B cell (primary cell): ENCODE results near the gene AIM2. TPM values are rescaled to one million over a fixed set of nuclear protein-coding genes. Genes with fewer than 3 reads are reported as not detected.
A peak's percentile ranks its signal among the peaks of the same experiment; 100 is the strongest.

Experiments used
- ATAC-seq: fragments of 200-7000 bp; cut with Tn5 transposase; one replicate; pipeline ENCODE4 v1.10.0; 2021; ENCODE audit warnings: low read depth, mild to moderate bottlenecking, moderate number of reproducible peaks, moderate library complexity
- CTCF ChIA-PET: fragments of 350-600 bp; sonication (Branson Sonifier 250); formaldehyde crosslinking; loops from one replicate; lab custom pipeline; 2021; ENCODE audit warnings: antibody characterized with exemption, inconsistent platforms; lab: Charles Lee
- POLR2A ChIA-PET: fragments of 350-600 bp; sonication (Branson Sonifier 250); formaldehyde crosslinking; loops from one replicate; lab custom pipeline; 2021; ENCODE audit warnings: antibody characterized with exemption; lab: Charles Lee
- DNase-seq: peaks from one replicate; pipeline ENCODE4 v3.0.0; 2013
- H2AFZ ChIP-seq: 2 replicates; pipeline ENCODE4 v1.6.1; 2012; ENCODE audit warnings: mild to moderate bottlenecking, low read depth, low read length; ENCODE audit not compliant: insufficient read depth, poor library complexity, severe bottlenecking
- H3K27ac ChIP-seq, 2 donors: 1 replicate in 1 of 2; 2 replicates in 1 of 2; pipeline ENCODE4 v1.5.1; 2012 to 2013; ENCODE audit warnings: low read length in 2 of 2, mild to moderate bottlenecking in 2 of 2, moderate library complexity in 1 of 2
- H3K27me3 ChIP-seq, 4 experiments: fragments of 200-600 bp in 1 of 4; sonication (generic) in 1 of 4; replicated peaks in 1 of 4; 1 replicate in 2 of 4; 2 replicates in 2 of 4; pipeline versions ENCODE4 v1.6.1 to v1.7.0; 2013 to 2016; ENCODE audit warnings: low read length in 3 of 4, mild to moderate bottlenecking in 2 of 4, mixed read lengths in 1 of 4, moderate library complexity in 1 of 4; ENCODE audit not compliant: insufficient read depth in 4 of 4, control insufficient read depth in 3 of 4; ENCODE audit errors: control extremely low read depth in 1 of 4
- H3K36me3 ChIP-seq, 2 experiments: replicated peaks in 1 of 2; 1 replicate in 1 of 2; 2 replicates in 1 of 2; pipeline versions ENCODE4 v1.6.1 to v1.7.1; 2013; ENCODE audit warnings: low read length in 1 of 2; ENCODE audit not compliant: insufficient read depth in 2 of 2, control insufficient read depth in 1 of 2; ENCODE audit errors: control extremely low read depth in 1 of 2, extremely low read depth in 1 of 2
- H3K4me1 ChIP-seq, 2 donors: fragments of 200-600 bp in 1 of 2; sonication (generic) in 1 of 2; 1 replicate in 1 of 2; 2 replicates in 1 of 2; pipeline versions ENCODE4 v1.5.1 to v1.6.1; 2013 to 2017; ENCODE audit warnings: low read length in 2 of 2; ENCODE audit not compliant: control insufficient read depth in 2 of 2, insufficient read depth in 2 of 2
- H3K4me2 ChIP-seq: replicated peaks from 2 replicates; pipeline ENCODE3; 2012; ENCODE audit warnings: mild to moderate bottlenecking, low read depth, low read length; ENCODE audit not compliant: poor library complexity, severe bottlenecking
- H3K4me3 ChIP-seq, 5 experiments: fragments of 200-600 bp in 1 of 5; sonication (generic) in 1 of 5; 1 replicate in 3 of 5; 2 replicates in 2 of 5; pipeline versions ENCODE4 v1.5.1 to v1.7.0; 2011 to 2016; ENCODE audit warnings: low read length in 4 of 5, mild to moderate bottlenecking in 4 of 5, low read depth in 2 of 5, control low read depth in 1 of 5, moderate library complexity in 1 of 5; ENCODE audit not compliant: insufficient read depth in 1 of 5; ENCODE audit errors: control extremely low read depth in 1 of 5, extremely low read depth in 1 of 5
- H3K79me2 ChIP-seq: fragments of 200-600 bp; sonication (generic); one replicate; pipeline ENCODE4 v1.6.0; 2016; ENCODE audit warnings: low read length; ENCODE audit not compliant: control insufficient read depth, insufficient read depth
- H3K9ac ChIP-seq: fragments of 200-600 bp; sonication (generic); 2 replicates; pipeline ENCODE4 v1.6.1; 2017; ENCODE audit warnings: mild to moderate bottlenecking, low read length, moderate library complexity
- H3K9me3 ChIP-seq, 3 donors: one replicate each; pipeline versions ENCODE4 v1.6.1 to v1.7.1; 2013; ENCODE audit warnings: low read length in 2 of 3; ENCODE audit not compliant: control insufficient read depth in 2 of 3, insufficient read depth in 1 of 3; ENCODE audit errors: control extremely low read depth in 1 of 3
- H4K20me1 ChIP-seq: 2 replicates; pipeline ENCODE4 v1.6.0; 2012; ENCODE audit warnings: mild to moderate bottlenecking, low read length; ENCODE audit not compliant: insufficient read depth, control insufficient read depth, poor library complexity, severe bottlenecking
- H3K27ac Mint-ChIP-seq: one replicate; pipeline ENCODE4 v1.8.0; 2021; ENCODE audit warnings: mixed read lengths
- H3K27me3 Mint-ChIP-seq: one replicate; pipeline ENCODE4 v1.8.0; 2021; ENCODE audit warnings: mixed read lengths
- H3K4me1 Mint-ChIP-seq: one replicate; pipeline ENCODE4 v1.8.0; 2021; ENCODE audit warnings: mixed read lengths
- H3K4me3 Mint-ChIP-seq: one replicate; pipeline ENCODE4 v1.8.0; 2021; ENCODE audit warnings: mixed read lengths
- H3K9me3 Mint-ChIP-seq: one replicate; pipeline ENCODE4 v1.8.0; 2022; ENCODE audit warnings: mixed read lengths; ENCODE audit not compliant: insufficient read depth
- EZH2 ChIP-seq: IDR thresholded peaks from 2 replicates; pipeline ENCODE4 v1.6.1; 2012; ENCODE audit warnings: borderline replicate concordance, low read depth, mild to moderate bottlenecking, moderate library complexity, low read length; ENCODE audit not compliant: insufficient read depth, poor library complexity, severe bottlenecking
- WGBS: methylation state at CpG from one replicate; pipeline ENCODE4 v1.1.5; 2013; ENCODE audit warnings: missing lambda C conversion rate; ENCODE audit not compliant: insufficient coverage; 5-methylcytosine and 5-hydroxymethylcytosine counted together
- intact Hi-C: fragments of 100-400 bp; cut with micrococcal nuclease; formaldehyde crosslinking; loops from one replicate; pipeline ENCODE4 v1.10.0; 2022
- polyA plus RNA-seq: library from polyadenylated mRNA; depleted of rRNA; stranded (reverse); fragments of >200 nt; gene quantifications from 2 replicates; pipeline ENCODE4 v1.2.3, GENCODE V29; 2012
- total RNA-seq, 2 donors: library from RNA; stranded (reverse); fragments of 120-200 nt in 1 of 2; gene quantifications; 1 replicate in 1 of 2; 2 replicates in 1 of 2; pipeline versions ENCODE4 v1.2.3 to v1.2.4, GENCODE V29; 2013 to 2022
- TF ChIP-seq, protein P1 (sequence below): fragments of 200-600 bp; IDR thresholded peaks from one replicate; pipeline ENCODE4 v1.8.0; 2022; ENCODE audit warnings: antibody characterized with exemption, mild to moderate bottlenecking

AIM2 gene
- total and polyA plus RNA-seq, 2 donors (not counting 1 experiment from before 2014, with no cell fraction given) = 40.4 to 68.4 TPM

DNA sequence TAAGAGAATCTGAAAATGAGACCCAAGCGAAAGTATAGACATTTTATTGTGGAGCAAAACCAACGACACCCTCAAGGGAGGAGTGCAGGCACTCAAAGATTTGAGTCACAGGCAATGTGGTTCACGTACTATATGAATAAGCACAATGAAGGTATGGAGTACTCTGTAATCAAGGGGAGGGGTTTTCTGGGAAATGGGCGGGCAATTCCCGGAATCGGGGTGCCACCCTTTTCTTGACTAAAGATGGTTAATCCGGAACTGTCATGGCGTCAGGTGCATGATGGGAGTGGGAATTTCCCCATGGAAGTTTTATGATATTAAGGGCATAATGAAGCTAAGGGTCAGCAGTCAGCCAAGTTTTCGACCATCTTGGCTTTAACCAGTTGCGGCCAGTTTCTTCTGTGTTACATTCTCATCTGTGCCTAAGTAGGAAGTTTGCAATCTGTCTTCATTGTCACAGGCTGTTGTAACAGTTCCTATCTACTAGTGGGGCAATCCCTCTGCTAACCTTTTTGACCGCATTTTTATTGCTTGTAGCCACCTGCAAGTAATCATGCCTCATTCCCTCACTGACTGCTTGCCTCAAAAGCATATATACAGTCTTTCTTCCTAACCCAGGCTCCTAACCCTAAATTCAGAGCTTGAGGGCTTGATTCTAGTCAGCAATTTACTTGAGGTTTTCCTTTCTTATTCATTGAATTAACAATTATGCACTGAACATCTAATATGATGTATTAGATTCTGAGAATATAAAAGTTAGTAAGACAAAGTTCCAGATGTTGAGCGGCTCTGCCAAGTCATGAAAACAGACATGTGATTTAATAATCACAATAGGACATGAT is 775 bp upstream of the AIM2 start:
- Mint-ChIP-seq H3K27me3 (no peaks in the 10 kb centered on the region), H3K4me1 (peaks cover 28% of the 10 kb centered on the region), H3K27ac (peak overlapping the region; percentile 96), H3K9me3 (no peaks in the 10 kb centered on the region), H3K4me3 (peak overlapping the region; percentile 89)
- peaks cover 0 to 8% of the 10 kb centered on the region in 2 experiments for H3K36me3 ChIP-seq
- no peaks in the 10 kb centered on the region for H4K20me1 ChIP-seq
- H3K27ac ChIP-seq = peak overlapping the region; percentile 76 to 80
- WGBS = 65% methylated on average over 11 of the region's 12 CpGs
- peak; percentile 61 for ATAC-seq
- H3K79me2 ChIP-seq = peaks cover 19% of the 10 kb centered on the region
- H3K4me2 ChIP-seq = peak overlapping the region; percentile 57
- peak overlapping the region; percentile 66 for H3K9ac ChIP-seq
- ChIA-PET CTCF (interaction anchor here (1.2 to 4.7 kb wide), 9 partner anchors 9 to 960 kb away, joined by 3 to 47 read pairs (median 10); no protein-coding TSS in a partner anchor), POLR2A (interaction anchor here (1.1 to 2.6 kb wide), 3 partner anchors 9 to 68 kb away, joined by 3 to 23 read pairs (median 4); partner anchors contain the start of gene IFI16)
- no peaks in the 10 kb centered on the region for H3K27me3 ChIP-seq
- peak overlapping the region in 4 of 5 experiments; percentile 54 to 80 (median 60) for H3K4me3 ChIP-seq
- DNase-seq = peak; percentile 83
- H3K4me1 ChIP-seq = peaks cover 13 to 24% of the 10 kb centered on the region in 2 donors
- H3K9me3 ChIP-seq = no peaks in the 10 kb centered on the region
- intact Hi-C loops = loop anchor here (1.0 to 10.0 kb wide), 3 partner anchors 12 to 963 kb away; partner anchors contain the start of gene IFI16
- TF ChIP-seq, protein P1, sequence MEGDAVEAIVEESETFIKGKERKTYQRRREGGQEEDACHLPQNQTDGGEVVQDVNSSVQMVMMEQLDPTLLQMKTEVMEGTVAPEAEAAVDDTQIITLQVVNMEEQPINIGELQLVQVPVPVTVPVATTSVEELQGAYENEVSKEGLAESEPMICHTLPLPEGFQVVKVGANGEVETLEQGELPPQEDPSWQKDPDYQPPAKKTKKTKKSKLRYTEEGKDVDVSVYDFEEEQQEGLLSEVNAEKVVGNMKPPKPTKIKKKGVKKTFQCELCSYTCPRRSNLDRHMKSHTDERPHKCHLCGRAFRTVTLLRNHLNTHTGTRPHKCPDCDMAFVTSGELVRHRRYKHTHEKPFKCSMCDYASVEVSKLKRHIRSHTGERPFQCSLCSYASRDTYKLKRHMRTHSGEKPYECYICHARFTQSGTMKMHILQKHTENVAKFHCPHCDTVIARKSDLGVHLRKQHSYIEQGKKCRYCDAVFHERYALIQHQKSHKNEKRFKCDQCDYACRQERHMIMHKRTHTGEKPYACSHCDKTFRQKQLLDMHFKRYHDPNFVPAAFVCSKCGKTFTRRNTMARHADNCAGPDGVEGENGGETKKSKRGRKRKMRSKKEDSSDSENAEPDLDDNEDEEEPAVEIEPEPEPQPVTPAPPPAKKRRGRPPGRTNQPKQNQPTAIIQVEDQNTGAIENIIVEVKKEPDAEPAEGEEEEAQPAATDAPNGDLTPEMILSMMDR = no peak
- no peak for TF ChIP-seq EZH2
- peak overlapping the region; percentile 15 for H2AFZ ChIP-seq
